ENCODE results near the gene INTS13. TPM values are rescaled to one million over a fixed set of nuclear protein-coding genes. Genes with fewer than 3 reads are reported as not detected.
"Not testable (repeated sequence)": the region's sequence is repeated elsewhere in the genome, so short reads cannot be mapped to it uniquely, and the experiment has no call there.

Gene INTS13
- total RNA-seq, 1 donor from 2014 or later = 51.1 TPM

- peak; percentile 30 for DNase-seq (ENCODE audit: low read depth)
These were observed 67.0 kb downstream of the INTS13 start for GRCh38 chr12:26870491-26871419.

DNA sequence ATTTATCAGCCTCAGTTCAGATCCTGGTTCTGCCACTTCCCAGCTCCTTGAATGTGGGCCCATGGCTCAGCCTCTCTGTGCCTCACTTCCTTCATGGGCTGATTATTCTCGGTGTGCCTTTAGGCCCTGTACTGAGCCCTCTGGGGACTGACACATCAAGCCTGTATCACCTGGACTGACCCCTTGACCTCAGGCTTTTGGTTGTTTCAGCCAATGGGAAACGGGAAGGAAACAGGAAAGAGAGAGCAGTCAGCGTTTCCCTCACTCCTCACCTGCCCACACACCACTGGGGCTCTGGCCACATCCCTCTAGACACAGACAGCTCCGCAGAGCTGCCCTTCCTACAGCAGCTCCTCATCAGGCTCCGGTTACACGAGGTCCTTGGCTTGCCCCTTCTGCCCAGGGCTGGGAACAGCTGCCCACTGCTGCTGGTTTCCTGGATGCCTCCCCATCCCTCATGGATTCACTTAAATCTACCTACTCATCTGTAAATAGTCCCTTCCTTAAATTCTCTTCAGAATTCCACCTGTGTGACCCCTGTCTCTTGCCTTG, 67.8 kb downstream of the INTS13 start:
- DNase-seq (ENCODE audit: low read depth) = peak; percentile 67

DNA sequence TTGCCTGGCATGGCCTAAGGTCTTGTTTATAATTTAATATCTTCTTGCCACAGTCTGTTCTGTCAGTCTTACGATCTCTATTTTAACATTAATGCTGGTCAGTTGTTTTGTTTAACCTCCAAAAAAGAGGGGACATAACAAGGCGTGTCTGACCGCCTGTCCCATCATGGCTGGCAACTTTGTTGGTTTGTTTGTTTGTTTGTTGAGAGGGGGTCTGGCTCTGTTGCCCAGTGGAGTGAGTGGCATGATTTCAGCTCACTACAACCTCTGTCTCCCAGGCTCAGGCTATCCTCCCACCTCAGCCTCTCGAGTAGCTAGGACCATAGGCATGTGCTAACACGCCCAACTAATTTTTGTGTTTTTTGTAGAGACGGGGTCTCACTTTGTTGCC, 68.7 kb downstream of the INTS13 start:
- no peak for DNase-seq (ENCODE audit: low read depth)

DNA sequence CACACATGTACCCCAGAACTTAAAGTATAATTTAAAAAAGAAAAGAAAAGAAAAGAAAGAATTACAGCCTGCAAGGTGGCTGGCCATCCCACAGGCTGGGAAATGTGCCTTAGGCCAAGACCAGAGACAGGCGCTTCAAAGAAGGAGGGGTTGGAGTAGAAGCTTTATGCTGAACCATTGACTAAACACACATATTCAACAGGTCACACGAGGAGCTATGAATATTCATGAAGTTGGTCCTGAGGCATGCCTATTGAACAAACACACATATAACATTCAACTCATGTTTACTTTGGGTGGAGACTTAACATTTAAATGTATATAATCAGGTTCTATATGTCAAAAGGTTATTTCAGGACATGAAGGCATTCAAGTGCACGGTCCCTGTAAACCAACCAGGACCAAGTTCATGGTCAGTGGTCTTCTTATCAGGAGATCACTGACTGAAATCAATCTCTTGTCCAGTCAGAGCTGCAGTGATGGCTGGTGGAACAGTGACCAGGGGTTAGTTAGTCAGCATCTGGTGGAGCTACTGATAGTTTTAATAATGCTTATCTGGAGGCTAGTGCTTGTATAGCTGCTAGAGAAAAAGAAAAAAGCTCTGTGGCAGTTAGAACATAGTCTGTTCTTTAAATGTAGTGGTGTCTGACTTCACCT, 69.2 kb downstream of the INTS13 start:
- DNase-seq (ENCODE audit: low read depth) = no peak

DNA sequence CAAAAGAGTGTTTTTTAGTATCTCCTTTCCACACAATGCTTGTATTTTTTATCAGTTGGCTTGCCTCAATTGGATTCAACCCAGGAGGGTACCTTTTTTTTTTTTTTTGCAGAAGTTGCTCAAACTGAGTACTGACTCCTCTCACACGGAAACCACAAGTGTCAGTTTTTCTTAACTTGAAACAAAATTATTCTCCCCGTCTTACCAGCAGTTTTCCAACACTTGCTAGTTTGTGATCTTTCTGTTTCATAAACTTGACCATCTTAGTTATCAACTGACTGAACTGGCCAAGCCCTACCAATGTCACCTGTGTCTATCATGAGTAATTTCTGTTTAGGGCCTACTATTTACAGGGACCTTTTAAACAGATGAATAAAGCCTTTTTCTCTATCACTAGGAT, 70.7 kb downstream of the INTS13 start:
- no peak for DNase-seq (ENCODE audit: low read depth)

DNA sequence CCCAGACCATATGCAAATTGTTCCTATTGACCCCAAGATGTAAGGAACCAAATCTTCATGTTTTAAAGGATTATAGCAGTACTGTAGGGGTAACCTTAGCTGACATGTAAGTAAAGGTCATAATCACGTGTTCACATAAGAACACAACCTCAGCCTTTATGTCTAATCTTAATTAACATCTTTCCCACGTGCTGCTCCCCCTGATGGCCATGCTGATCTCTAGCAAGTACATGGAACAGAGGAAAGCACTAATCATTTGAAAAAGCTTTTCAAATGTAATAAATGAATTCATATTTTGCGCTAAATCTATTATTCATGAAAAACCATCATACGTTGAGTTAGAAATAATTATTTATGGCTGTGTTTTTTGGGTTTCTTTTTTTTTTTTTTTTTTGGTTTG, 74.3 kb downstream of the INTS13 start:
- DNase-seq (ENCODE audit: low read depth) = no peak

GRCh38 chr12:26862787-26863186, 75.0 kb downstream of the INTS13 start:
- not testable (repeated sequence) for DNase-seq (ENCODE audit: low read depth)

GRCh38 chr12:26861690-26862089, 76.1 kb downstream of the INTS13 start:
- DNase-seq (ENCODE audit: low read depth) = no peak

- no peak for DNase-seq (ENCODE audit: low read depth)
These were observed 80.2 kb downstream of the INTS13 start for GRCh38 chr12:26857465-26858176.

DNA sequence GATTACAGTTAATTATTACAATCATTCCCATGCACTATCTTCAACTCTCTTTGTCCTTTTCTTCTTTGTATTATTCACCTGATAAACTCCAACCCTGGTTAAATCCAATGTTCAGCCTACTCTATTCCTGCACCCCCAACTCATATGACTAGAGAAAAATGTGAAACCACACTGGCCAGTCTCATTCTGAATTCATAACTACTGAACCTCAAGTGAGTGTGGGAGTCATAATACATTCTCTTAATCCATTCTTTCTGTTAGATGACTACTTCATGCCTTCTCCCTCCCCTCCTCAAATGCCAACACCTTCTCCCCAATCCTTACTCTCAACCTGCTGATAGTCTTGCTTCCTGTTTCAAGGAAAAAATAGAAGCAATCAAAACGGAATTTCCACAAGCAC, 82.4 kb downstream of the INTS13 start:
- no peak for DNase-seq (ENCODE audit: low read depth)

Other genes with a start within 250 kb of the INTS13 start
- 5.8 and 8.9 TPM in 2 replicates for gene ITPR2, start 104.8 kb downstream of the INTS13 start, total RNA-seq
- gene FGFR1OP2, start 489 bp upstream of the INTS13 start, total RNA-seq = 55.0 and 62.0 TPM in 2 replicates
- 56.4 and 78.7 TPM in 2 replicates for gene TM7SF3, start 76.4 kb upstream of the INTS13 start, total RNA-seq
- gene MED21, start 84.6 kb upstream of the INTS13 start, total RNA-seq = 60.9 and 73.5 TPM in 2 replicates
- not detected in 2 replicates for gene C12orf71, start 144.6 kb upstream of the INTS13 start, total RNA-seq

All from myocyte (in vitro differentiated cells).